HepG2 (cell line): ENCODE measurements around the gene SRXN1. TPM values are rescaled to one million over a fixed set of nuclear protein-coding genes. Genes with fewer than 3 reads are reported as not detected.

Source experiments
- ARNT ChIP-seq: fragments of 450-650 bp; IDR thresholded peaks from 2 replicates; pipeline ENCODE4 v1.6.1; 2017
- BCL6 ChIP-seq: IDR thresholded peaks from 2 replicates; pipeline ENCODE4 v1.6.1; 2016; ENCODE audit warnings: missing genetic modification reagents, missing compliant biosample characterization
- CHD2 ChIP-seq: IDR thresholded peaks from 2 replicates; pipeline ENCODE4 v1.6.1; 2011; ENCODE audit warnings: low read depth, low read length, improper control_type of control experiment
- ELF4 ChIP-seq: sonication (generic); formaldehyde crosslinking; IDR thresholded peaks from 2 replicates; pipeline ENCODE4 v1.5.0; 2020; ENCODE audit warnings: missing genetic modification reagents, mild to moderate bottlenecking, moderate library complexity, borderline replicate concordance
- FOXK1 ChIP-seq: sonication (generic); formaldehyde crosslinking; IDR thresholded peaks from 2 replicates; pipeline ENCODE4 v1.4.0; 2020; ENCODE audit warnings: low read depth, missing genetic modification reagents, borderline replicate concordance
- HOXA3 ChIP-seq: sonication (generic); formaldehyde crosslinking; IDR thresholded peaks from 2 replicates; pipeline ENCODE4 v1.5.0; 2020; ENCODE audit warnings: missing genetic modification reagents
- HOXD1 ChIP-seq: sonication (generic); formaldehyde crosslinking; IDR thresholded peaks from 2 replicates; pipeline ENCODE4 v1.5.0; 2020; ENCODE audit warnings: missing genetic modification reagents
- MAFF ChIP-seq: IDR thresholded peaks from 2 replicates; pipeline ENCODE4 v1.6.1; 2011; ENCODE audit warnings: low read depth, low read length, improper control_type of control experiment
- MEIS2 ChIP-seq: sonication (generic); formaldehyde crosslinking; IDR thresholded peaks from 2 replicates; pipeline ENCODE4 v1.9.0; 2021; ENCODE audit warnings: mild to moderate bottlenecking, missing genetic modification reagents
- MYC ChIP-seq: sonication (generic); formaldehyde crosslinking; IDR thresholded peaks from 2 replicates; pipeline ENCODE4 v1.9.0; 2021; ENCODE audit warnings: missing genetic modification reagents, borderline replicate concordance
- NBN ChIP-seq: fragments of 450-650 bp; conservative IDR thresholded peaks from 2 replicates; pipeline ENCODE4 v1.6.1; 2017
- NR2F2 ChIP-seq: IDR thresholded peaks from 2 replicates; pipeline ENCODE4 v1.6.1; 2012; ENCODE audit warnings: low read depth, inconsistent platforms, borderline replicate concordance
- PBX3 ChIP-seq: sonication (generic); formaldehyde crosslinking; IDR thresholded peaks from 2 replicates; pipeline ENCODE4 v1.8.1; 2023; ENCODE audit warnings: missing genetic modification reagents, inconsistent platforms, borderline replicate concordance
- REXO4 ChIP-seq: sonication (generic); formaldehyde crosslinking; IDR thresholded peaks from 2 replicates; pipeline ENCODE4 v1.8.0; 2022; ENCODE audit warnings: missing genetic modification reagents, mild to moderate bottlenecking, borderline replicate concordance
- SAFB2 ChIP-seq: sonication (generic); formaldehyde crosslinking; IDR thresholded peaks from 2 replicates; pipeline ENCODE4 v1.5.1; 2020; ENCODE audit warnings: missing genetic modification reagents, low read depth, mild to moderate bottlenecking, borderline replicate concordance
- SALL2 ChIP-seq: sonication (generic); formaldehyde crosslinking; IDR thresholded peaks from 2 replicates; pipeline ENCODE4 v1.8.1; 2023; ENCODE audit warnings: mild to moderate bottlenecking, missing genetic modification reagents, inconsistent platforms
- SCMH1 ChIP-seq: sonication (generic); formaldehyde crosslinking; IDR thresholded peaks from 2 replicates; pipeline ENCODE4 v1.9.0; 2021; ENCODE audit warnings: missing genetic modification reagents, mild to moderate bottlenecking, borderline replicate concordance
- SMYD3 ChIP-seq: sonication (generic); formaldehyde crosslinking; IDR thresholded peaks from 2 replicates; pipeline ENCODE4 v1.8.1; 2023; ENCODE audit warnings: mild to moderate bottlenecking, missing genetic modification reagents
- SNAPC2 ChIP-seq: sonication (generic); formaldehyde crosslinking; IDR thresholded peaks from 2 replicates; pipeline ENCODE4 v1.8.1; 2022; ENCODE audit warnings: mild to moderate bottlenecking, missing genetic modification reagents
- TAF15 ChIP-seq: fragments of 200-400 bp; formaldehyde crosslinking; IDR thresholded peaks from one replicate; pipeline ENCODE4 v1.6.1; 2018; ENCODE audit warnings: mild to moderate bottlenecking, low read depth, low read length; ENCODE audit not compliant: poor library complexity, severe bottlenecking
- TSC22D2 ChIP-seq: sonication (generic); formaldehyde crosslinking; IDR thresholded peaks from 2 replicates; pipeline ENCODE4 v1.5.1; 2020; ENCODE audit warnings: missing genetic modification reagents, mild to moderate bottlenecking, borderline replicate concordance
- WIZ ChIP-seq: sonication (generic); formaldehyde crosslinking; IDR thresholded peaks from 2 replicates; pipeline ENCODE4 v1.5.1; 2020; ENCODE audit warnings: mild to moderate bottlenecking, missing genetic modification reagents
- ZBTB20 ChIP-seq: sonication (generic); formaldehyde crosslinking; IDR thresholded peaks from 2 replicates; pipeline ENCODE4 v1.8.1; 2023; ENCODE audit warnings: missing genetic modification reagents, low read depth, mild to moderate bottlenecking, borderline replicate concordance
- ZFY ChIP-seq: sonication (generic); formaldehyde crosslinking; IDR thresholded peaks from 2 replicates; pipeline ENCODE4 v1.4.0; 2020; ENCODE audit warnings: missing genetic modification reagents
- ZNF570 ChIP-seq: sonication (generic); formaldehyde crosslinking; IDR thresholded peaks from 2 replicates; pipeline ENCODE4 v1.4.0; 2020; ENCODE audit warnings: mild to moderate bottlenecking, missing genetic modification reagents, borderline replicate concordance
- ZNF576 ChIP-seq: sonication (generic); formaldehyde crosslinking; IDR thresholded peaks from 2 replicates; pipeline ENCODE4 v1.4.0; 2020; ENCODE audit warnings: mild to moderate bottlenecking, missing genetic modification reagents
- ZNF660 ChIP-seq: sonication (generic); formaldehyde crosslinking; IDR thresholded peaks from 2 replicates; pipeline ENCODE4 v1.5.1; 2020; ENCODE audit warnings: mild to moderate bottlenecking, low read depth, missing genetic modification reagents, borderline replicate concordance
- ZNF75D ChIP-seq: sonication (generic); formaldehyde crosslinking; IDR thresholded peaks from 2 replicates; pipeline ENCODE4 v1.8.1; 2023; ENCODE audit warnings: missing genetic modification reagents, mild to moderate bottlenecking, borderline replicate concordance
- ZNF772 ChIP-seq: sonication (generic); formaldehyde crosslinking; IDR thresholded peaks from 2 replicates; pipeline ENCODE4 v1.5.0; 2020; ENCODE audit warnings: mild to moderate bottlenecking, missing genetic modification reagents
- ZSCAN12 ChIP-seq: sonication (generic); formaldehyde crosslinking; IDR thresholded peaks from 2 replicates; pipeline ENCODE4 v1.9.0; 2021; ENCODE audit warnings: mild to moderate bottlenecking, missing genetic modification reagents
- polyA plus RNA-seq, 8 experiments: library from polyadenylated mRNA; depleted of rRNA in 3 of 8; stranded (reverse) in 7 of 8; unstranded in 1 of 8; fragments of >200 nt; fragmentation: Illumina TruSeq in 4 of 8; extraction: Trizol in 4 of 8; gene quantifications; 2 replicates each; pipeline versions ENCODE4 v1.2.1 to v1.2.3, GENCODE V29; 2011 to 2016; ENCODE audit warnings: low read depth in 4 of 8, missing spikeins in 1 of 8, mixed read lengths in 1 of 8; ENCODE audit not compliant: insufficient read depth in 1 of 8
- total RNA-seq, 5 experiments: library from RNA; depleted of rRNA; stranded (reverse); fragments of >200 nt; fragmentation: Illumina TruSeq; extraction: Trizol; gene quantifications; 2 replicates each; pipeline ENCODE4 v1.2.3, GENCODE V29; 2016; ENCODE audit warnings: low read depth in 1 of 5
- TF ChIP-seq, protein P1 (sequence below): IDR thresholded peaks from 2 replicates; pipeline ENCODE4 v1.6.1; 2016

SRXN1 gene
- total and polyA plus RNA-seq, 2 of the 13 experiments (the other 11 are each of a cell fraction or from before 2014, with no cell fraction given) = 29.9 to 87.7 TPM

DNA sequence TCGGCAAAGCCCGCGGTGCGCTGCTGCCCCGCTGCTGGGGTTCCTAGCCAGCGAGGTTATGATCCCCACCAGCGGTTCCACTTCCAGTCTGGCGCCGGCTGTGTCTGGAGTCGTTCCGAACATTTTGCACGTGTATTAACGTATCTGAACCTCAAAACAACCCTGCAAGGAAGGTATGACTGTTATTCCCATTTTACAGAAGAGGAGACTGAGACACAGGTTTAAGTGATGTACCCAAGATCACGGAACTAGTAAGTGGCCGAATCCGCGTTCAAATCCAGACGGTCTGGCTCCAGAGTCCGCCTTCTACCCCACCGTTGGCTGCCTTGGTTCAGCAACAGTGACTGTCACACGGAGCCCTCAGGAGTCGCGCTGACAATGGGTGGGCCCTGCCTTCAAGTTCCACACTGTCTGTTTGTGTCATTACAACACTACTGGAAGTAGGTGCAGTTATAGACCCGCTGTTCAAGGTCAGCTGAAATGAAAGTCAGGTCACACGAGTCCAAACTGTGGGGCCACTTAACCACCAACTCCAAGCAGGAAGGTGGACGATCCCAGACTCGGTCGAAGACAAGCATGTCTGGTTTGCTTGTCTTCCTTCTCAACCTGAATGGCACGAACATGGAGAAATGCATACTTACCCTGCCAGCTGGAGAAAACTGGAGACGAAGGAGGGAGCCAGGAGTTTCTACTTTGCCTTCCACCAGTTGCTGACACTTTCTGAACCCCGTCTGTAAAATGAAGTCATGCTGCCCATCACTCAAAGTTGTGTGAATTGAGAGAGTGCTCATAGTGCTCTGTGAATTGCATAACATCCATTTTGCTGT is 803 bp upstream of the SRXN1 start (continued):
- TF ChIP-seq ZNF75D (CRISPR knock-in tag) (peak; percentile 76; the same call in 1 of the 2 replicates), SCMH1 (no peak), ELF4 (no peak), SALL2 (no peak), ZNF570 (CRISPR knock-in tag) (no peak), ARNT (no peak), ZNF772 (CRISPR knock-in tag) (no peak; the same call in 1 of the 2 replicates), ZFY (CRISPR knock-in tag) (no peak), TSC22D2 (CRISPR knock-in tag) (no peak), MAFF (no peak), BCL6 (CRISPR knock-in tag) (no peak), ZSCAN12 (CRISPR knock-in tag) (no peak), MYC (CRISPR knock-in tag) (no peak), TAF15 (no peak), CHD2 (no peak; the same call in 1 of the 2 replicates), SNAPC2 (CRISPR knock-in tag) (no peak), NBN (no peak), HOXD1 (CRISPR knock-in tag) (no peak), FOXK1 (no peak), ZBTB20 (CRISPR knock-in tag) (no peak), SAFB2 (no peak), NR2F2 (no peak), PBX3 (CRISPR knock-in tag) (0 out of 2 replicates have a peak, but pooled peaks have one; percentile 16), WIZ (CRISPR knock-in tag) (no peak), MEIS2 (CRISPR knock-in tag) (no peak), SMYD3 (CRISPR knock-in tag) (no peak), REXO4 (CRISPR knock-in tag) (no peak), ZNF576 (CRISPR knock-in tag) (peak; percentile 18; the same call in 1 of the 2 replicates), HOXA3 (CRISPR knock-in tag) (peak; percentile 34; the same call in 1 of the 2 replicates), ZNF660 (CRISPR knock-in tag) (no peak; the same call in 1 of the 2 replicates)
- TF ChIP-seq, protein P1, sequence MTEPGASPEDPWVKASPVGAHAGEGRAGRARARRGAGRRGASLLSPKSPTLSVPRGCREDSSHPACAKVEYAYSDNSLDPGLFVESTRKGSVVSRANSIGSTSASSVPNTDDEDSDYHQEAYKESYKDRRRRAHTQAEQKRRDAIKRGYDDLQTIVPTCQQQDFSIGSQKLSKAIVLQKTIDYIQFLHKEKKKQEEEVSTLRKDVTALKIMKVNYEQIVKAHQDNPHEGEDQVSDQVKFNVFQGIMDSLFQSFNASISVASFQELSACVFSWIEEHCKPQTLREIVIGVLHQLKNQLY (CRISPR knock-in tag) = no peak
